ENCODE measurements around the gene TTLL3.
"Not testable (repeated sequence)": the region's sequence is repeated elsewhere in the genome, so short reads cannot be mapped to it uniquely, and the experiment has no call there.

Gene TTLL3

DNA sequence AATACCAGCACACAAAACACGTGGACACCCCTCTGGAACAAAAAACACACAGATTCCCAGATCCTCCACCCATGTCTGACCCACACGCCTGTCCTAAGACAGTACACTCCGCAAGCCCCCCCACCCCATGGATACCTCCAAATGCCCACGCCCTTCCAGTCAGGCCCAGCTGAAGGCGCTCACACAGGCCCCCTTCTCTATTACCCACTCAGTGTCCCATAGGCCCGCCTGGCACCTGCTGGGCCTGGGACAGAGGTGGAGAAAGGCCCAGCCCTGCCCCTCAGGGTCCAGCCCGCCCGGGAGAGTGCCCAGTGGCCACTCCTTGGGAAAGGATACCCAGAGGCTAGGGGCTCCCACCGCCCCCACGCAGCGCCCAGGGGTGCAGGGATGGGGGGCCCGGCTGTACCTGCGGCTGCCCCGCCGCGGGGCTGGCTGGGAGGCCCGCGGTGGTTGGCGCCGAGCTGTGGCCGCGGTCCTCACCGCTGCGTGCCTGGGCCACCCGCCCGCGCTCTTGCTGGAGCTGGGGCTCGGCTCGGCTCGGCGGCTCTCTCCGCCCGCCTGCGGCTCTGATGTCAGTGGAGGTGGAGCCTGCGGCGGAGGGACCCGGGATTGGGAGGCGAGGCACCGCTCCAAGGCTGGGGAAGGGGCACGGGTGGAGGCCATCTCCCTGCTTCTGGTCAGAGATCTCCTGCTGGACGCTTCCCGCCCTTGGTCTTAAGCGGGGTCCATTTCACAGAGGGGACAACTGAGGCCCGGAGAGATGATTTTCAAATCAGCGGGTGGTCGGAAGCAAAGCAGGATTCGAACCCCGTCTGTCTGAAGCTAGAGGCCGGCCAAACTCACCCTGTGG, 40.4 kb upstream of the TTLL3 start, which contains the start of gene CAMK1:
CAMK1 (minus strand) TSS at position 522 of the 850 bp plus-strand sequence. CDS start 2,198 bp downstream, outside the sequence.
- Histone ChIP-seq H3K27me3 (peaks cover 25% of the 10 kb centered on the region), H3K4me2 (peak within 1 kb of the TSS; percentile 45), H3K4me1 (peaks cover 7% of the 10 kb centered on the region), H3K9ac (no peak within 1 kb of the TSS), H3K4me3 (no peak within 1 kb of the TSS), H3K27ac (no peak within 1 kb of the TSS), H3K9me3 (no peaks in the 10 kb centered on the region), H3K36me3 (no peaks in the 10 kb centered on the region; the same call in 1 of the 2 replicates), H4K20me1 (peaks cover 5% of the 10 kb centered on the region)
- TF ChIP-seq Cebpa-rat (IDR thresholded peaks at IDR 0.05): no peak

DNA sequence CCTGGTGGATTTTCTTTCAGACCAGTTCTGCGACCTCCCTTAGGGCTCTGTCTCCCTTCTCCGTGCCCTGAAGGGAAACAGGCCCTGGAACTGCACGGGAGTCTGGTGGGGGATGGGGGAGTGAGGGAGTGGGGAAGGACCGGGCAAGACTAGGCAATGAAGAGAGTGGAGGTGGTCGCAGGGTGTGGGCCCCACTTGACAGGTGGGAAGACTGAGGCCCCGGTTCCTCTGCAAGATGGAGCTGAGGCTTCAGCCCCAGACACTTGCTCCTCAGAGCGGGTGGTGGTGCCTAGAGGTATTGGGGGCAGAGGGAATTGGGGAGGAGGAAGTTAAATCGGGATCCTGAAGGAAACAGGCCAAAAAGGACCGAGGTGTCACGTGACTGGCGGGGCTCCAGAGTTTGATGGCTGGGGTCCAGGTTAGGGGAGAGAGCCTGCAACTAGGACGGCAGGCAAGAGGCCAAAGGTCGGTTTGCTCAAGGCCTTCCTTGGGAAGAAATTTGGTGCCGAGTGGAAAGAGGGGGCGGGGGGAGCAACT, 39.7 kb upstream of the TTLL3 start:
- Histone ChIP-seq H3K4me3 (no peak overlapping the region), H4K20me1 (peaks cover 5% of the 10 kb centered on the region), H3K4me2 (no peak overlapping the region), H3K27ac (no peak overlapping the region), H3K4me1 (peaks cover 7% of the 10 kb centered on the region), H3K9me3 (no peaks in the 10 kb centered on the region), H3K27me3 (peaks cover 25% of the 10 kb centered on the region), H3K36me3 (no peaks in the 10 kb centered on the region; the same call in 1 of the 2 replicates), H3K9ac (no peak overlapping the region)
- no peak for TF ChIP-seq Cebpa-rat (IDR thresholded peaks at IDR 0.05)

GRCh38 chr3:9771007-9771406, 39.1 kb upstream of the TTLL3 start:
- H3K4me1 ChIP-seq, H3K9ac ChIP-seq, H3K36me3 ChIP-seq, H4K20me1 ChIP-seq, H3K4me3 ChIP-seq, H3K4me2 ChIP-seq, H3K9me3 ChIP-seq, H3K27ac ChIP-seq: not testable (repeated sequence)
- peaks cover 25% of the 10 kb centered on the region for H3K27me3 ChIP-seq

GRCh38 chr3:9776896-9777693, 33.0 kb upstream of the TTLL3 start:
- no peak for TF ChIP-seq Cebpa-rat (IDR thresholded peaks at IDR 0.05)
- Histone ChIP-seq H3K4me1 (peaks cover 46% of the 10 kb centered on the region), H3K4me3 (no peak overlapping the region), H3K27me3 (no peaks in the 10 kb centered on the region), H4K20me1 (peaks cover 4% of the 10 kb centered on the region; the same call in 1 of the 2 replicates), H3K36me3 (no peaks in the 10 kb centered on the region), H3K27ac (no peak overlapping the region), H3K4me2 (peak overlapping the region; percentile 89; the same call in 1 of the 2 replicates), H3K9ac (no peak overlapping the region), H3K9me3 (no peaks in the 10 kb centered on the region)

- Histone ChIP-seq H3K9me3 (no peaks in the 10 kb centered on the region), H3K27ac (no peak overlapping the region)
Measured at GRCh38 chr3:9777694-9778021, 32.4 kb upstream of the TTLL3 start.

DNA sequence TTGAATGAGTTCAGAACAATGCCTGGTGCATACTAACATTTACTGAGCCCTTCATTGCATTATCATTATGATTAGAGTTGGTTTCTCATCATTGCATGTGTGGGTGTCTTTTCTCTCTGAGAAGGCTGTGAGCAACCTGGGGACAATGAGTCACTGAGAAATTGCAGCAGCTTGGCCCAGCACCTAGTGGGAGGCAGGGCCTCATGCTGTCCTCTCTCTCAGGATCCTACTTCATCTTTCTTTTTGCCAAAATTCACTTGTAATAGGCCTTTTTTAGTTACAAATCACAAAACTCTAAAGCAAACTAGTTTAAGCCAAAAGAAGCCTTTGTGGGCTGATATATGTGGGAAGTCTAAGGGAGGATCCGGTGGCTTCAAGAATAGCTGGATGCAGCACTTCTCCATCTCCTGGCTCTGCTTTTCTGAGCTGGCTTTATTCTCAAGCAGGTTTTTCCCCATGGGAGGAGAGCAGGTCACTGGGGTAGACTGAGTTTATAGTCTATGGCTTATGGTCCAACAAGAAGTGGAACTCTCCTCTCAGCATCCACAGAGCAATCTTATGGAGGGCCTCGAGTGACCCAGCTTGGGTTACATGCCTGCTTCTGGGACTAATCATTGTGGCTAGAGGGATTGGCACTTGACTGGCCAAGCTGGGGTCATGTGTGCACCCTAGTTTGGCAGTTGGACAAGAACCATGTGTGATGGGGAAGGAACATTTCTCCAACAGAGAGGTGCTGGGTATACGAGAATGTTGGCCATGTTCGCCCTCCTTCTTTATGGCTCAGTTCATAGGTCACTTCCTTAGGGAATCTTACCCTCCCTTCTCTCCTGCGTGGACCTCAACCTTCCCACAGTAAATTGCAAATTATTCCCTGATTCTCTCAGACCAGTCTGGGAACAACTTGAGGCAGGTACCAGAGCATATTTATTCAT, 31.7 kb upstream of the TTLL3 start:
- no peaks in the 10 kb centered on the region for H3K27me3 ChIP-seq
- TF ChIP-seq Cebpa-rat (IDR thresholded peaks at IDR 0.05): no peak
- no peaks in the 10 kb centered on the region for H3K9me3 ChIP-seq
- H3K9ac ChIP-seq: no peak overlapping the region
- no peak overlapping the region for H3K27ac ChIP-seq
- H3K36me3 ChIP-seq: no peaks in the 10 kb centered on the region
- H3K4me2 ChIP-seq: peak overlapping the region; percentile 89
- H3K4me3 ChIP-seq: no peak overlapping the region
- H4K20me1 ChIP-seq: peaks cover 4% of the 10 kb centered on the region; the same call in 1 of the 2 replicates
- peaks cover 55% of the 10 kb centered on the region for H3K4me1 ChIP-seq

More at GRCh38 chr3:9777694-9778021, 32.4 kb upstream of the TTLL3 start:
- H3K4me2 ChIP-seq: peak overlapping the region; percentile 89; the same call in 1 of the 2 replicates
- no peaks in the 10 kb centered on the region for H3K36me3 ChIP-seq
- H3K4me1 ChIP-seq: peaks cover 51% of the 10 kb centered on the region
- H4K20me1 ChIP-seq: peaks cover 4% of the 10 kb centered on the region; the same call in 1 of the 2 replicates
- H3K4me3 ChIP-seq: no peak overlapping the region
- no peak for TF ChIP-seq Cebpa-rat (IDR thresholded peaks at IDR 0.05)
- H3K27me3 ChIP-seq: no peaks in the 10 kb centered on the region
- H3K9ac ChIP-seq: no peak overlapping the region

DNA sequence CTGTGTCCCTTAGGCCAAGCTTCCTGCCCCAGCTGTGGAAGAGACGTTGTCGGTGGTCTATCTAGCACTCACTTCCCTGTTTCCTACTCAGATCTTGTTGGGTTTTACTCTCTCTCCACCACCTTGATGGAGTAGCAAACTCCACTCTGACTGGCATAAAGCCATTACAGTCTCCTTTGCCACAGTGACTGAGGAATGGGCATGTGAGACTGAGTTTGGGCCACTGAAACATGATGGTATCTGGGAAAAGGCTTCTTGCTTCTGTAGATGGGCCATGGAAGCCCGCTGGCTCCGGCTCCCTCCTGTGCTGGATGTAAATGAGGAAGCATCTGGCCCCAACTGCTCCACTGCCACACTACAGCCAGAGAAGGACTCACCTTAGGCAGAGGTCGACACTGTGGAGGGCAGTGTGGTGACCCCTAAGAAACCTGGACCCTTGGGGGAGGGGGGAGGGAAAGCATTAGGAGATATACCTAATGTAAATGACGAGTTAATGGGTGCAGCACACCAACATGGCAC, 30.9 kb upstream of the TTLL3 start:
- Histone ChIP-seq H3K4me2 (peak overlapping the region; percentile 89), H3K27me3 (no peaks in the 10 kb centered on the region), H3K27ac (peak overlapping the region; percentile 82; the same call in 1 of the 2 replicates), H4K20me1 (peaks cover 4% of the 10 kb centered on the region; the same call in 1 of the 2 replicates), H3K9me3 (no peaks in the 10 kb centered on the region), H3K4me1 (peaks cover 55% of the 10 kb centered on the region), H3K9ac (peak overlapping the region; percentile 68; the same call in 1 of the 2 replicates), H3K36me3 (peaks cover 7% of the 10 kb centered on the region), H3K4me3 (peak overlapping the region; percentile 48; the same call in 1 of the 2 replicates)
- TF ChIP-seq Cebpa-rat (IDR thresholded peaks at IDR 0.05): no peak

DNA sequence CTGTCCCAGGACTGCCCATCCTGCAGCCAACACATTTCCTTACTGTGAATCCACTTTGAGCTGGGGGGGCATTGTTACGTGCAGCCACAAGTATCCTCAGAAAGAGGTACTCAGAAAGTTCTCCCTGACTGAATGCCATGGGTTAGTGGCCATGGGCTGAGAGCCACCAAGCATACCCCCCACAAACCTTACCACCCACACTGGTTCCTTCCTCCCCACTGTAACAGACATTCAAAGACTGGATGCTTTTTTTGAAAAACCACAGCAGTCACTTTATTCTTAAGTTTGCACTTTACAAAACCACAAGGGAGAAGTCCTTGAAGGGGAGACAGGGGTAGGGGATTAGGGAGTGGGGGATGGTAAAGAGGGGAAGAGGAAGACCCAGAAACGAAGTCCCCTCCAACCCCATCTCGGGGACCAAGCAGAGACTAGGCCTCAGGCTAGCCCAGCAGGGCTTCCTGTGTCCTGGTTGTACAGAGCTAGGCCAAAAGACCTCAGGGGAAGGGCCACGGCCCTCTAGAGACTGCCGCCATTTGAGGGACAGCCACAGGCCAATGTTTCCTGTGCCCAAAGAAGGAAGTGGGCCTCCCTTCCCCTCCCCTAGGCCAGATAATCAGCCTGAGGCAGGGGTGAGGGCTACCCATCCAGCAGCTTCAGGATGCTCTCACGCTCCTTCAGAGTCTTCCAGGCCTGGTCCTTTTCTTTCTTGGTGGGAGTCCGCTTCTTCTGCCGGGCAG, 30.2 kb upstream of the TTLL3 start:
- Histone ChIP-seq H3K9ac (peak overlapping the region; percentile 68), H4K20me1 (peaks cover 4% of the 10 kb centered on the region; the same call in 1 of the 2 replicates), H3K9me3 (no peaks in the 10 kb centered on the region), H3K4me2 (peak overlapping the region; percentile 89), H3K4me3 (peak overlapping the region; percentile 48), H3K36me3 (peaks cover 8% of the 10 kb centered on the region), H3K27ac (peak overlapping the region; percentile 82), H3K4me1 (peaks cover 55% of the 10 kb centered on the region), H3K27me3 (no peaks in the 10 kb centered on the region)
- no peak for TF ChIP-seq Cebpa-rat (IDR thresholded peaks at IDR 0.05)
